Immature natural killer cell (primary cell): ENCODE measurements around the gene TRMT61A. TPM values are rescaled to one million over a fixed set of nuclear protein-coding genes. Genes with fewer than 3 reads are reported as not detected.

Source experiments
- DNase-seq, 3 donors: peaks; one replicate each; pipeline ENCODE4 v3.0.0; 2022; ENCODE audit warnings: mixed read lengths in 1 of 3
- H3K27ac Mint-ChIP-seq, 6 donors: one replicate each; pipeline ENCODE4 v1.8.0; 2020; ENCODE audit warnings: mixed read lengths in 6 of 6, mild to moderate bottlenecking in 5 of 6, inconsistent platforms in 4 of 6, moderate library complexity in 3 of 6
- H3K27me3 Mint-ChIP-seq, 3 donors: one replicate each; pipeline ENCODE4 v1.8.0; 2020 to 2021; ENCODE audit warnings: low read depth in 3 of 3, mild to moderate bottlenecking in 3 of 3, mixed read lengths in 3 of 3, moderate library complexity in 3 of 3, inconsistent platforms in 1 of 3
- H3K36me3 Mint-ChIP-seq, 3 donors: one replicate each; pipeline ENCODE4 v1.8.0; 2020; ENCODE audit warnings: mixed read lengths in 3 of 3, inconsistent platforms in 2 of 3, mild to moderate bottlenecking in 2 of 3
- H3K4me1 Mint-ChIP-seq, 2 donors: one replicate each; pipeline ENCODE4 v1.8.0; 2020; ENCODE audit warnings: inconsistent platforms in 2 of 2, mild to moderate bottlenecking in 2 of 2, mixed read lengths in 2 of 2, moderate library complexity in 1 of 2
- H3K4me3 Mint-ChIP-seq, 5 donors: one replicate each; pipeline ENCODE4 v1.8.0; 2020; ENCODE audit warnings: mild to moderate bottlenecking in 5 of 5, mixed read lengths in 5 of 5, inconsistent platforms in 3 of 5, moderate library complexity in 3 of 5
- H3K9me3 Mint-ChIP-seq, 6 donors: one replicate each; pipeline ENCODE4 v1.8.0; 2020; ENCODE audit warnings: mild to moderate bottlenecking in 6 of 6, mixed read lengths in 6 of 6, inconsistent platforms in 4 of 6, moderate library complexity in 3 of 6
- polyA plus RNA-seq, 3 donors: library from polyadenylated mRNA; unstranded; fragments of 300-500 nt; fragmentation: Illumina TruSeq; gene quantifications; one replicate each; pipeline ENCODE4 v1.2.3, GENCODE V29; 2021

Gene TRMT61A
- polyA plus RNA-seq, 3 donors from 2014 or later: 1.4 to 7.7 (median 5.0) TPM

GRCh38 chr14:103539056-103539825 is 10.2 kb downstream of the TRMT61A start:
- no peak overlapping the region for H3K4me3 Mint-ChIP-seq
- H3K9me3 Mint-ChIP-seq: no peaks in the 10 kb centered on the region
- H3K36me3 Mint-ChIP-seq: no peaks in the 10 kb centered on the region
- H3K27me3 Mint-ChIP-seq: peaks cover 0 to 3% (median 0%) of the 10 kb centered on the region in 3 donors
- DNase-seq: no peak
- H3K27ac Mint-ChIP-seq: no peak overlapping the region
- no peaks in the 10 kb centered on the region for H3K4me1 Mint-ChIP-seq

GRCh38 chr14:103540821-103541708 is 12.1 kb downstream of the TRMT61A start:
- no peak overlapping the region for H3K27ac Mint-ChIP-seq
- DNase-seq: no peak
- H3K36me3 Mint-ChIP-seq: no peaks in the 10 kb centered on the region
- H3K4me3 Mint-ChIP-seq: no peak overlapping the region
- no peaks in the 10 kb centered on the region for H3K9me3 Mint-ChIP-seq
- H3K27me3 Mint-ChIP-seq: peaks cover 0 to 4% (median 0%) of the 10 kb centered on the region in 3 donors
- H3K4me1 Mint-ChIP-seq: no peaks in the 10 kb centered on the region

- no peak overlapping the region for H3K4me3 Mint-ChIP-seq
Measured at GRCh38 chr14:103541709-103542604, 13.0 kb downstream of the TRMT61A start.

GRCh38 chr14:103542605-103543088 is 13.7 kb downstream of the TRMT61A start:
- no peaks in the 10 kb centered on the region for H3K9me3 Mint-ChIP-seq
- peaks cover 0 to 4% (median 0%) of the 10 kb centered on the region in 3 donors for H3K27me3 Mint-ChIP-seq
- no peaks in the 10 kb centered on the region for H3K36me3 Mint-ChIP-seq
- no peak overlapping the region for H3K4me3 Mint-ChIP-seq
- no peak overlapping the region for H3K27ac Mint-ChIP-seq
- no peak for DNase-seq
- H3K4me1 Mint-ChIP-seq: peaks cover 0 to 2% of the 10 kb centered on the region in 2 donors

More at GRCh38 chr14:103541709-103542604, 13.0 kb downstream of the TRMT61A start:
- H3K9me3 Mint-ChIP-seq: no peaks in the 10 kb centered on the region
- H3K36me3 Mint-ChIP-seq: no peaks in the 10 kb centered on the region
- H3K27ac Mint-ChIP-seq: no peak overlapping the region
- peaks cover 0 to 2% of the 10 kb centered on the region in 2 donors for H3K4me1 Mint-ChIP-seq
- DNase-seq: no peak
- H3K27me3 Mint-ChIP-seq: peaks cover 0 to 4% (median 0%) of the 10 kb centered on the region in 3 donors

GRCh38 chr14:103543140-103543539 is 14.1 kb downstream of the TRMT61A start:
- no peaks in the 10 kb centered on the region for H3K9me3 Mint-ChIP-seq
- no peaks in the 10 kb centered on the region for H3K36me3 Mint-ChIP-seq
- no peak overlapping the region for H3K27ac Mint-ChIP-seq
- no peak for DNase-seq
- H3K4me1 Mint-ChIP-seq: peaks cover 0 to 2% of the 10 kb centered on the region in 2 donors
- H3K27me3 Mint-ChIP-seq: peaks cover 0 to 2% (median 1%) of the 10 kb centered on the region in 3 donors
- no peak overlapping the region for H3K4me3 Mint-ChIP-seq

- Mint-ChIP-seq H3K27ac (no peak overlapping the region), H3K27me3 (peaks cover 0 to 2% (median 1%) of the 10 kb centered on the region in 3 donors), H3K36me3 (no peaks in the 10 kb centered on the region), H3K4me1 (peaks cover 0 to 2% of the 10 kb centered on the region in 2 donors), H3K9me3 (no peaks in the 10 kb centered on the region), H3K4me3 (no peak overlapping the region)
- no peak for DNase-seq
Measured at GRCh38 chr14:103543721-103544387, 14.9 kb downstream of the TRMT61A start.

- Mint-ChIP-seq H3K9me3 (no peaks in the 10 kb centered on the region), H3K36me3 (no peaks in the 10 kb centered on the region), H3K27me3 (peaks cover 0 to 2% (median 1%) of the 10 kb centered on the region in 3 donors), H3K4me3 (no peak overlapping the region), H3K27ac (no peak overlapping the region), H3K4me1 (peaks cover 0 to 2% of the 10 kb centered on the region in 2 donors)
- no peak for DNase-seq
Measured at GRCh38 chr14:103544388-103545218, 15.6 kb downstream of the TRMT61A start.

GRCh38 chr14:103545219-103545914 is 16.4 kb downstream of the TRMT61A start:
- Mint-ChIP-seq H3K4me3 (no peak overlapping the region), H3K9me3 (no peaks in the 10 kb centered on the region), H3K27me3 (peaks cover 0 to 2% (median 1%) of the 10 kb centered on the region in 3 donors), H3K36me3 (no peaks in the 10 kb centered on the region), H3K4me1 (peaks cover 0 to 2% of the 10 kb centered on the region in 2 donors), H3K27ac (no peak overlapping the region)
- no peak for DNase-seq

GRCh38 chr14:103545915-103546651 is 17.1 kb downstream of the TRMT61A start:
- H3K9me3 Mint-ChIP-seq: no peaks in the 10 kb centered on the region
- no peak overlapping the region for H3K4me3 Mint-ChIP-seq
- H3K27ac Mint-ChIP-seq: no peak overlapping the region
- H3K4me1 Mint-ChIP-seq: peaks cover 0 to 2% of the 10 kb centered on the region in 2 donors
- peaks cover 0 to 2% (median 1%) of the 10 kb centered on the region in 3 donors for H3K27me3 Mint-ChIP-seq
- no peaks in the 10 kb centered on the region for H3K36me3 Mint-ChIP-seq
- no peak for DNase-seq

GRCh38 chr14:103546652-103547454 is 17.9 kb downstream of the TRMT61A start:
- Mint-ChIP-seq H3K4me1 (peaks cover 0 to 5% of the 10 kb centered on the region in 2 donors), H3K9me3 (no peaks in the 10 kb centered on the region), H3K36me3 (no peaks in the 10 kb centered on the region), H3K27ac (no peak overlapping the region), H3K27me3 (peaks cover 0 to 2% (median 1%) of the 10 kb centered on the region in 3 donors), H3K4me3 (no peak overlapping the region)
- DNase-seq: peak; percentile 68 to 71 (median 70)
